Measurements from ENCODE around the gene TMSB4X. TPM values are rescaled to one million over a fixed set of nuclear protein-coding genes. Genes with fewer than 3 reads are reported as not detected.
A peak's percentile ranks its signal among the peaks of the same experiment; 100 is the strongest.

The TMSB4X gene
- total and polyA plus RNA-seq, 12 donors, result 700 to 3,026 (median 889) TPM

DNA sequence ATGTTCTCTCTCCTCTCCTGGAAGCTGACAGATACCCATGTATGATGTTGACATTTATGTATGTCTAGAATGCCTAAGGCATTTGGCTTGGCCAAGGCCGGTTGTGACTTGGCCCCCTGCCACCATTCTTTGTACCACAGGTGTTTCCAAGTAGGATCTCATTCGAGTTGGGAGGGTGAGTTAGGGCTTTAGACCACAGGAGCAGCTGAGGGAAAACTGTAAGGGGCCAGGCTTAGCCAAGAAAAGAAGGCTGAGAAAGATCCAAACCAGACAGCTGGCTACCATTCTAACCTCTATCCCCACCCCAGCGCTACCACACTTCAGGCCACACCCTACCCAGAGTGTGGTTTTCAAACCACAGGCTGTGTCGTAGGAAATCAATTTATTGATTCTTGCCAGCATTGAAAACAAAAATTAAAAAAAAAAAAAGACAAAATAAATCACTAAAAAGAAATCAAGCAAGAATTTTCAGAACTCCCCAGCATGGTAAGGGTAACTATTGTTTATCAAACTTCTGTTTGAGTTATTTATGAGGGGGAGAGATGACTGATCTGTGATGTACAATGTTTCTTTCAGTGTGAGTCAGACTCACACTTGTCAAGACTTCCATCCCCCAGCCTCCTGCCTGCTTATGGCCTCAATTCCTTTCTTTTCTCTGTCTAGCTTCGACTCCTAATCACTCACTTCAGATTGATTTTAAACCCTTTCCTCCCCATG is 9.9 kb downstream of the TMSB4X start:
- no peak for DNase-seq
- intact Hi-C loops (cut with DNase I), result loop anchor here in 3 of 10 donors (5.0 to 10.0 kb wide), 3 partner anchors 43 to 180 kb away; no protein-coding TSS in a partner anchor
- no peaks in the 10 kb centered on the region for H3K9me3 ChIP-seq

DNA sequence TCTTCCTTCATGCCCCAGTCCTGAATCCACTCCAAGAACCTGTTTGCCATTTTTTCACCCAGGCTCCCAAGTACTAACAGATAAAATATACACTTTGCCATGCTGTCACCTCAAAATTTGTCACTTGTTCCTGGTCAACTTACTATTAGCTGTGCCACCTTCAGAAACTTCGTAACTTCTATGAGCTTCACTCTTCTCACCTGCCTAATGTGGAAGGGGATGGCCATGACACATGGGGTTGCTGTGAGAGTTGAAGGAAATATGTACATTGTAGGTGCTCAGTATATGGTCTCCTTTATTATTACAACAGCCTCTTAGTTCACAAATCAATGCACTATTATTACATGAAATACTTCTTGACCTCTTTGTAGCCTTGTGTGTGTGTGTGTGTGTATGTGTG is 10.4 kb downstream of the TMSB4X start:
- Histone ChIP-seq H3K27ac (peak overlapping the region in 1 of 10 donors; percentile 45), H3K9me3 (no peaks in the 10 kb centered on the region), H3K4me1 (peaks cover 0 to 65% (median 13%) of the 10 kb centered on the region in 9 donors), H3K27me3 (peaks cover 0 to 45% (median 0%) of the 10 kb centered on the region in 7 donors), H3K4me3 (no peak overlapping the region), H3K36me3 (no peaks in the 10 kb centered on the region)
- 94 to 98% methylated on average over 1 of the region's 1 CpG for WGBS, 2 donors
- DNase-seq (no peak), ATAC-seq (no peak)
- TF ChIP-seq, protein P1, sequence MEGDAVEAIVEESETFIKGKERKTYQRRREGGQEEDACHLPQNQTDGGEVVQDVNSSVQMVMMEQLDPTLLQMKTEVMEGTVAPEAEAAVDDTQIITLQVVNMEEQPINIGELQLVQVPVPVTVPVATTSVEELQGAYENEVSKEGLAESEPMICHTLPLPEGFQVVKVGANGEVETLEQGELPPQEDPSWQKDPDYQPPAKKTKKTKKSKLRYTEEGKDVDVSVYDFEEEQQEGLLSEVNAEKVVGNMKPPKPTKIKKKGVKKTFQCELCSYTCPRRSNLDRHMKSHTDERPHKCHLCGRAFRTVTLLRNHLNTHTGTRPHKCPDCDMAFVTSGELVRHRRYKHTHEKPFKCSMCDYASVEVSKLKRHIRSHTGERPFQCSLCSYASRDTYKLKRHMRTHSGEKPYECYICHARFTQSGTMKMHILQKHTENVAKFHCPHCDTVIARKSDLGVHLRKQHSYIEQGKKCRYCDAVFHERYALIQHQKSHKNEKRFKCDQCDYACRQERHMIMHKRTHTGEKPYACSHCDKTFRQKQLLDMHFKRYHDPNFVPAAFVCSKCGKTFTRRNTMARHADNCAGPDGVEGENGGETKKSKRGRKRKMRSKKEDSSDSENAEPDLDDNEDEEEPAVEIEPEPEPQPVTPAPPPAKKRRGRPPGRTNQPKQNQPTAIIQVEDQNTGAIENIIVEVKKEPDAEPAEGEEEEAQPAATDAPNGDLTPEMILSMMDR (IDR thresholded peaks at IDR 0.05), result no peak
- intact Hi-C loops (cut with DNase I), result loop anchor here in 1 of 10 donors (10.0 kb wide), 1 partner anchor 179 kb away; no protein-coding TSS in a partner anchor

More for the DNA sequence above, 9.9 kb downstream of the TMSB4X start:
- no peak overlapping the region for H3K4me3 ChIP-seq
- peaks cover 0 to 39% (median 0%) of the 10 kb centered on the region in 7 donors for H3K27me3 ChIP-seq
- TF ChIP-seq, protein P1 (IDR thresholded peaks at IDR 0.05), result no peak
- peaks cover 0 to 70% (median 12%) of the 10 kb centered on the region in 9 donors for H3K4me1 ChIP-seq
- no peaks in the 10 kb centered on the region for H3K36me3 ChIP-seq
- H3K27ac ChIP-seq, result peak overlapping the region in 2 of 10 donors; percentile 36 to 45
- WGBS, 2 donors, result 33 to 41% methylated on average over 5 of the region's 5 CpGs
- peak in 4 of 8 donors; percentile 32 to 41 (median 37) for ATAC-seq

DNA sequence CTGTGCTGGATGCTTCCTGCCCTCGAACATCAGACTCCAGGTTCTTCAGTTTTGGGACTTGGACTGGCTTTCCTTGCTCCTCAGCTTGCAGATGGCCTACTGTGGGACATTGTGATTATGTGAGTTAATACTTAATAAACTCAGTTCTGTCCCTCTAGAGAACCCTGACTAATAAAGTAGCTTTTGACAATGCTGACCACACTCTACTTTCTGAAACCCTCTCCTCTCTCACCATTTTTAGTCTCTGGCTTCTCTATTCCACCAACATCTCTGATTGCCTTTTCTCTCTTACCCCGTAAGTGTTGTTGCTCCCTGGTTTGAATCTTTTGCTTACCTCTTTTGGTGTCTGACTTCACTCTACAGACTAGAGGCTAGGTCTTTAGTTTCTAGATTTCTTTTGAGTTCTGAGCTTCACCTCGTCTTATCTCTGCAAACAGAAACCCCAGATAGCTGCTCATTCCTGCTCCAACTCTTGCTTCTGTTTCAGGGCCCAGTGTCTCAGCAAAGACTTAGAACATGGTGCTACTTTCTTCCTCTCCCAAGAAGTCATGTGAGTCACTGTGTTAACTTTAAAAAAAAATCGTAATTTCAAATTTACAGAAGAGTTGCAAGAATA is 11.4 kb downstream of the TMSB4X start:
- TF ChIP-seq, protein P1 (IDR thresholded peaks at IDR 0.05), result no peak
- 80 to 92% methylated on average over 4 of the region's 4 CpGs for WGBS, 2 donors
- H3K27me3 ChIP-seq, result peaks cover 0 to 52% (median 0%) of the 10 kb centered on the region in 7 donors
- H3K4me1 ChIP-seq, result peaks cover 0 to 58% (median 13%) of the 10 kb centered on the region in 9 donors
- H3K9me3 ChIP-seq, result no peaks in the 10 kb centered on the region
- peak overlapping the region in 1 of 10 donors; percentile 55 for H3K27ac ChIP-seq
- DNase-seq (no peak), ATAC-seq (no peak)
- H3K4me3 ChIP-seq, result no peak overlapping the region
- H3K36me3 ChIP-seq, result no peaks in the 10 kb centered on the region
- intact Hi-C loops (cut with DNase I), result loop anchor here in 1 of 10 donors (10.0 kb wide), 1 partner anchor 179 kb away; no protein-coding TSS in a partner anchor

DNA sequence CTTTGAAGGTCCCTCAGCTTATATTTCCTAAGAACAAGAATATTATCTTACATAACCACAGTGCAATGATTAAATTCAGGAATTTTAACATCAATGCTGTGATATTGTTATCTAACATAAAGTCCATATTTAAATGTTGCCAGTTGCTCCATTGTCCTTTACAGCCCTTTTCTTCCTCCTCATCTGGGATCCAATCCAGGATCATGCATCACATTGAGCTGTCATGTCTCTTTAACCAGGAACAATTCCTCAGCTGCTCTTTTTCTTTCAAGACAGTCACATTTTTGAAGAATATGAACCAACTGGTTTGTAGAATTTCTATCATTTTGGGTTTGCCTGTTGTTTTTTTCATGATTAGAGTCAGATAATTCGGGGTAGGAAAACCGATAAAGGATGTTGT is 12.0 kb downstream of the TMSB4X start:
- peaks cover 0 to 52% (median 9%) of the 10 kb centered on the region in 9 donors for H3K4me1 ChIP-seq
- H3K4me3 ChIP-seq, result no peak overlapping the region
- peaks cover 0 to 50% (median 0%) of the 10 kb centered on the region in 7 donors for H3K27me3 ChIP-seq
- H3K27ac ChIP-seq, result peak overlapping the region in 1 of 10 donors; percentile 55
- 53 to 66% methylated on average over 2 of the region's 2 CpGs for WGBS, 2 donors
- no peaks in the 10 kb centered on the region for H3K36me3 ChIP-seq
- no peak for ATAC-seq
- TF ChIP-seq, protein P1 (IDR thresholded peaks at IDR 0.05), result no peak
- no peak for DNase-seq
- intact Hi-C loops (cut with DNase I), result loop anchor here in 1 of 10 donors (10.0 kb wide), 1 partner anchor 178 kb away; no protein-coding TSS in a partner anchor
- no peaks in the 10 kb centered on the region for H3K9me3 ChIP-seq
